GM19455 (cell line): ENCODE results near the gene YARS1.
"Not testable (repeated sequence)": the region's sequence is repeated elsewhere in the genome, so short reads cannot be mapped to it uniquely, and the experiment has no call there.

Experiments used
- ATAC-seq: cut with Tn5 transposase; IDR thresholded peaks from one replicate; pipeline ENCODE4 v1.9.1; 2021; ENCODE audit not compliant: unreplicated experiment

Gene YARS1

DNA sequence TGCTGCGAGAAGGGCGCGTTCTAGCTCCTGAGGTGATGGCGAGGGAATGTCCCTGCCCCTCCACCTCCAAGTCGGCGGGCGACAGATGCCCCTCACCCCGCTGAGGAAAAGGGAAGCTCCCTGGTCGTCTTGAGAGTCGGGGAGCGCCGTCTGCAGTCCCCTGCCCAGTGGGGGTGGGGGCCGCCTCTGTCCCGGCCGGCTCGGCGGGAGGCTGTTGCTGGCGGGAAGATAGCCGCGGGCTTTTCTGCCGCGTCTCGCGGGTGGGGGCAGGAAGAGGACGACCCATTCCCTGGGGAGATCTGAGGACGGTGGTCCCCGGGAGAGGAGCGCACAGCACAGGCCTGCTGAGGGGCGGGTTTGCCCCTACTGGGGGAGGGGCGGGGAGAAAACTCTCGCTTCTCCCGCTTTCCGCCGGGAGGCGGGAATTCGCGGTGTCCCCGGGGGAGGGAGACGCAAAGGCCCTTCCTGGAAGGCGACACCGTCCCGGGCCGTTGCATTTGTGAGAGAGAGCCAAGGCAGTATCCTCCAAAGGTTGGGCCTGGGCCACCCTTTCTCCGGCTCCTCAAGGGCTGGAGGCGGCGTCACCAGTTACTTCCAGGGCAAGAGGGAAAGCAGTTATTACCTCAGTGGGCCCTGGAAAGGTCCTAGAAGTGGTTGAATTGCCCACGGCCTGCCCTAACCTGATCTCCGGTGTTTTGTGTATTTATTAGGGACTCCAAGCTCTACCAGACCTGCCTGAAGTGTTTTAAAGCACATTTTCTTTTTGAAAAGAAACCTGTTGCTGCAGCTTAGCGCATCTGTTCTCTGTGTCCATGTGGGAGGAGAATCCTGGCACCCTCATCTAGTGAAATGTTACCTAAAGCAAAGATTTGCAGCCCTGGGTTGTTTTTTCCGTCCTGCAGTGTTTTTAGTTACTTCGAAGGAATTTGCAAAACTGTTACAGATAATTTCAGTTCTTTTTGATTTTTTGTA lies 943 bp upstream of the YARS1 start:
- peak; percentile 9 for ATAC-seq

DNA sequence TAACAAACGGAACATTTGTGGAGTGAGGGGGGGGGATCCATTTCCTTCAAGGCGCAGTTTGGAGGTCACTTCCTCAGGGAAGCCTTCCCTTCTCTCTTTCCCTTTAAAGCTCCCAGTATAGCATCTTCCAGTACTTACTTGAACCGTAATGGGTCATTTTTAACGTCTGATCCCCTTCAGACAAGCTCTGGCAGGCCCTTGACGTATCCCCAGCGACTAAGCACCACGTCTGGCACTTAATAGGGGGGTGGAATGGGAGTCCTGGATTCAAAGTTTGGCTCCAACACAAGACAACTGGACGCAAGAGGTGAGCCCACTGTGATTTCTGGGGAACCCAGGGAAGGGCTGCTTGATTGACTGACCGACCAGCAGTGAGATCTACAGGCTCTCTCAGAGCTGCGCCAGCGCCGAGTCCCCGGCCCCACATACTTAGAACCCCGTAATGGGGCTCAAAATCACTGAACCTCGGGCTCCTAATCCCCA lies 441 bp downstream of the YARS1 start:
- ATAC-seq, result peak; percentile 5

DNA sequence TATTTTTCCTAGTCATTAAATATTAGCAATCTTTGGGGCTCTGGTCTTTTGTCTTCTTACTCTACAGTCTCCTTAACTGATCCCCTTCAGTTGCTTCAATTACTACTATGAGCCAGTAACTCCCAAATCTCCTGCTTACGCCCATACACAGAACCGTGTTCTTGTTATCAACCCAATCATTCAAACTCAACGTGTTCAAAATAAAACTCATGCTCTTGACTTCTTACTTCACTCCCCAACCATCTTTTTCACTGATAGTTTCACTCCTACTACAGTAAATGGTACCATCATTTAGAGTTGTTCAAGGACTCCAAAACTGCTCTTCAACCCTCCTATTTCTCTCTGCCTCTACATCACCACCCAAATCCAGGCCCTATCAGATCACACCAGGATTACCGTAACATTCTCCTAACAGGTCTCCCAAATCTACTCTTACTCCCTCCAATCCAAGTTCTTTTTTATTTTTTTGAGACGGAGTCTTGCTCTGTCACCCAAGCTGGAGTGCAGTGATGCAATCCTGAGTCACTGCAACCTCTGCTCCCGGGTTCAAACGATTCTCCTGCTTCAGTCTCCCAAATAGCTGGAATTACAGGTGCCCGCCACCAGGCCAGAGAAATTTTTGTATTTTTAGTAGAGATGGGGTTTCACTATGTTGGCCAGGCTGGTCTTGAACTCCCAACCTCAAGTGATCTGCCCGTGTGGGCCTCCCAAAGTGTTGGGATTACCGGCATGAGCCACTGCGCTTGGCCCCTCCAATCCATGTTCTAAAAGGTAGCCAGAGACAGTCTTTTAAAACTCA lies 3.0 kb downstream of the YARS1 start:
- ATAC-seq, result no peak

DNA sequence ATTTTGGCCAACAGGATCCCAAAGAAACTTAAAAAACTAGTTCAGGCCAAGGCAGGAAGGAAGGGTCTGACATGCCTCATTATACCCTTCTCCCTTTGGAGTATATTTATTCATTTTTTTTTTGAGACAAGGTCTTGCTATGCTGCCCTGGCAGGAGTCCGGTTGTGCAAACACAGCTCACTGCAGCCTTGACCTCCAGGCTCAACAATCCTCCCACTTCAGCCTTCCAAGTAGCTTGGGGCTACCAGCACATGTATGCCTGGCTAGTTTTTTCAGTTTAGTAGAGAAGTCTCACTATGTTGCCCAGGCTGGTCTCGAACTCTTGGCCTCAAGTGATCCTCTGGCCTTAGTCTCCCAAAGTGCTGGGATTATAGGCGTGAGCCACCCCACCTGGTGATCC lies 5.2 kb downstream of the YARS1 start:
- no peak for ATAC-seq

DNA sequence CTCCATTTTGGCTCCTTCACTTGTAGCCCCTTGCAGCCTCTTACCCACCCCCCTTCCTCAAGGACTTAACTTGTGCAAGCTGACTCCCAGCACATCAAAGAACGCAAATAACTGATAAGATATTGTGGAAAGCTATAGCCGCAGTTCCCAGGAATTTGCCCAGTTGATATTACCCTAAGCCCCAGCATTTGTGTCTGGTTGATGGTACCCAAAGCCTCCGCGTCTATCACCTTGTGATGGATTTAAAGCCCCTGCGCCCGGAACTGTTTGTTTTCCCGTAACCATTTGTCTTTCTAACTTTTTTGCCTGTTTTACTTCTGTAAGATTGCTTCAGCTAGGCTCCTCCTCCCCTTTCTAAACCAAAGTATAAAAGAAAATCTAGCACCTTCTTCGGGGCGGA lies 5.9 kb downstream of the YARS1 start:
- no peak for ATAC-seq

DNA sequence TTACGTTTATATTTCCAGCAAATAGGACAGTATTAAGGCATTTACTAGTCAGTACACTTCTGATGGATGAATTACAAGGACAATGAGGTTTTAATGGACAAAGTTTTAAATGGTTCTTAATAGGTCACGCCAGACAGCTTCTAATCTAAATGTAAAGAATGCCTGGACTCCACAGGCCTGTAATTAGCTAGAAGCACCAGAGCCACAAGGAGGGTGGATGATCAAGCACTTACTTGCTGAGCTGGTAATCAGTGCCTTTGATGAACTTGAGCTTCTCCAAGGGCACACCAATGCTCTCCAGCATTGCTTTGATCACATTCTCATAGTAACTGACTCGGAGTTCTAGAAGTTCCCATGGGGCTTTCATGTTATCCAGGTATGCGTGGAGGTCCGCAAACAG lies 6.8 kb downstream of the YARS1 start:
- no peak for ATAC-seq

DNA sequence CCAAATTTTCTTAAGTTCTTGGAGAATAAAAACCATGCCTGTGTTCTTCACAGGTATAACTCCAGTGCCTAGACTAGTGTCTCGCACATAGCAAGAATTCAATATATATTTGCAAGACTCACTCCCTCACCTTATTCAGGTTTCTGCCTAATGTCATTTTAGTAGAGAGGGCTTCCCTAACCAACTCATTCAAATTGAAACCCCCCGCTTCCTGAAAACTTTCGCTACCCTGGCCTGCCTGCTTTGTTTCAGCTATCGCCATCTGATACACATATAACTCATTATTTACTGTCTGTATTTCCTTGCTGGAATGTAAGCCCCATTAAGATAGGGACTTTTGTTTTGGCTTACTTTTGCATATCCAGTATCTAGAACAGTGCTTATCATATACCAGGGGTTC lies 8.6 kb downstream of the YARS1 start:
- ATAC-seq, result no peak

DNA sequence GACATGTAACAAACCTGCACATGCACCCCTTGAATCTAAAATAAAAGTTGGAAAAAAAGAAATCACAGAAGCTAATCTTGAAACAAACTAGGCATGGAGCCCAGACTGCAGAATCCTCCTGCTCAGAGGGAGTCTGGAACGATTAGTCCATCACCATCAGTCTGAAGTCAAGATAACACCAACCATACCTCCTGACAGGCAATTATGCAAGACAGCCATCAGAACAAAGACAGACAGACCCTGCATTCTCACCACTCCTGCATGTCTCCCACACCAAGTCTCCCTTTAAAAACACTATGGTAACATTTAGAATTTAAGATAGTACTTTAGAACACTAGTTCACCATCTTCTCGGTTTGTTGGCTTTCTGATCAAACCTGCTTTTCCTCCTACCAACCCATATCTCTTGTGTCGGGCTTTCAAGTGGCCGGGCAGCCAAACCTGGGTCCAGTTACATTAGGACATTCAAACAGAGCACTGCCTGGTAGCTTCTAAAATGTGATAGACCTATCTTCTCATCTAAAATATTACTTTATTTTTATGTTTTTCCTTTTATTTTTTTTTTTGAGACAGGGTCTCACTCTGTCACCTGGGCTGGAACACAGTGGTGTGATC lies 10.1 kb downstream of the YARS1 start:
- no peak for ATAC-seq

DNA sequence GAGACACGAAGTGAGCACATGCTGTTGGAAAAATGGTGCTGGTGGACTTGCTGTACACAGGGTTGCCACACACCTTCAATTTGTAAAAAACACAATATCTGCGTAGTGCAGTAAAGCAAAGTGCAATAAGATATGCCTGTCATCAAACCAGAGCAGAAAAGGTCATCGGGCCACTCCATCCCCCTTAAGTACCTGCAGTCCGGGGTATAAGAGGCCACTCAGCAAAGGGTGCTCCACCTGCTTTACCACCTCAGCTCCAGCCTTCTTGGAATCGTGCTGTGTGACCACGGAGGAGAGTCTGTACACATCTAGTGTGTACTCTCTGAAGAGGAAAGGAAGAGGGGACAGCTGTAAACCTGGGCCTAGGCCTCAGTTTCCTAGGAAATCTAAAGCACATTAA lies 10.9 kb downstream of the YARS1 start:
- ATAC-seq, result no peak

DNA sequence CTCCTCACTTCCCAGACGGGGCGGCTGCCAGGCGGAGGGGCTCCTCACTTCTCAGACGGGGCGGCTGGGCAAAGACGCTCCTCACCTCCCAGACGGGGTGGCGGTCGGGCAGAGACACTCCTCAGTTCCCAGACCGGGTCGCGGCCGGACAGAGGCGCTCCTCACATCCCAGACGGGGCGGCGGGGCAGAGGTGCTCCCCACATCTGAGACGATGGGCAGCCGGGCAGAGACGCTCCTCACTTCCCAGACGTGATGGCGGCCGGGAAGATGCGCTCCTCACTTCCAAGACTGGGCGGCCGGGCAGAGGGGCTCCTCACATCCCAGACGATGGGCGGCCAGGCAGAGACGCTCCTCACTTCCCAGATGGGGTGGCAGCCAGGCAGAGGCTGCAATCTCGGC lies 12.7 kb downstream of the YARS1 start:
- ATAC-seq, result not testable (repeated sequence)

DNA sequence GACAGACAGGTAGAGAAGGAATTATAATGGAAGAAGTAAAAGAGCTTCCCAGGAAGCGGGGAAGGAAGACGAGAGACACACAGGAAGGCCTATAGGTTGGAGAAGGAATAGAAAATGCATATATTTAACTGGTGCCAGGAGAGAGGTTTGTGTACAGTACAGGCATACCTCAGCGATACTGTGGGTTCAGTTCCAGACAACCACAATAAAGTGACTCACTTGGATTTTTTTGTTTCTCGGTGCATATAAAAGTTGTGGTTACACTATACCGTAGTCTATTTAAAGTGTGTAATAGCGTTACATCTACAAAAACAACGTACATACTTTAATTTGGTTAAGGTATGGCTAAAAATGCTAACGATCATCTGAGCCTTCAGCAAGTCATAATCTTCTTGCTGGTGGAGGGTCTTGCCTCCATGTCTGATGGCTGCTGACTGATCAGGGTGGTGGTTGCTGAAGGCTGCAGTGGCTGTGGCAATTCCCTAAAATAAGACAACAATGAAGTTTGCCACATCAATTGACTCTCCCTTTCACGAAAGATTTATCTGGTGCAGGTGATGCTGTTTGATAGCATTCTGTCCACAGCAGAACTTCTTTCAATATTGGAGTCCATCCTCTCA lies 16.0 kb downstream of the YARS1 start:
- ATAC-seq, result no peak

DNA sequence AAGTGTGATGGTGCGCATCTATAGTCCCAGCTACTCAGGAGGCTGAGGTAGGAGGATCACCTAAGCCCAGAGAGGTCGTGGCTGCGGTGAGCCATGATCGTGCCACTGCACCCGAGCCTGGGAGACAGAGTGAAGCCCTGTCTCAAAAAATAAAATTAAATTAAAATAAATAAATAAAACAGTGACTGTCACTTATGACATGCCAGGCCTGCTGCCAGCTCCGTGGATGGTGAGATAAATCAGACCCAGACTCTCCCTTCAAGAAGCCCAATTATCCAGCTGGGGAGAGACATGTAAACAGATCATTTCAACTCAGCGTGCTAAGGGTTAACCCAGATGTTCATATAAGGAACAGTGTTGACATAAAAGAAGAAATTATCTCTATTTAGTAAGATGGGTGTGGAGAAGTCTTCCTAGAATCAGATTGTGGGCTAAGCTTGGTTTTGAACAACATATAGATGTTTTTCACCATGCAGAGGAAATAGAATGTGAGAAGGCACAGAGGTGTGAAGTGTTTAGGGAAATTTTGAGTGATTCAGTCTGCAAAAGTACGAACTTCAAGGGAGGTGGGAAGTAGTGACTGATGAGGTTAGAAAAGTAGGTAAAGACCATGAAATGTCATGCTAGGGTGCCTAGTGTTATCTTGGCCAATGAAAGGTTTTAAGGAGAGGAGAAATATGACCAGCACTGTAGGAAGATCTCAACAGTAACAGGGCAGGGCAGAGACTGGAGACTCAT lies 18.3 kb downstream of the YARS1 start:
- ATAC-seq, result no peak

DNA sequence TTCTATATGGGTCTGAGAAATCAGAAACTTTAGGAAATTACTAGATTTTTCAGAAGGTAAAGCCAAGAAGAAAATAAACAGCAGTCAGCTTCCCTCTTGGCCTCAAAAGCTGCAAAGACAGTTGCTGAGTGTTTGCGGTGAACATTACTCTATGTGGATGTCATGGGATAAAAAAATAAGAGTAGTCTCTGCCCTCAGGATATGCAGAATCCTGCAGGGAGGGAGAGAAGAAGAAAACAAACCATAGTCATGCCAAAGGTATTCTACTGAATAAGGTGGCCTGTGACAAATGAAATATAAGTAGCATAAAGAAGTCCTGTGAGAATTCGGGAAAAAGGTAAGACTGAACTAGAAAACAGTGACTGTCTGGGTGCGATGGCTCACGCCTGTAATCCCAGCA lies 19.0 kb downstream of the YARS1 start:
- ATAC-seq, result no peak

DNA sequence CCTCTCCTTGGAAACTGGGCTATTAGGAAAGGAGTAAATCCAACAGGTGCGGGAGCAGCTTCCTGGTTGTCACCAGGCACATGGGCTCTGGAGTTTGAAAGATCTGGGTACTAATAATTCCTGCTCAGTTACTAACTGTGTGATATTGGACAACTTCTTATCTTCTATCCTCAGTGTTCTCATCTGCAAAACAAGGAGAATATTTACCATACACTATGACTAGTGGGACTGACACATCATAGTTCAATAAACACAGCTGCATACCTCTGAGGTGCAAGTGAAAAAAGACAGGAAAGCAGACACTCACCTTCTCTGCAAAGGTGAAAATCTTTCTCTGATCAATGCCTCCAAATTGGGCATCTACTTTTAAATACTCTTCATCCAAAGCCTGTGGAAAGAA lies 19.7 kb downstream of the YARS1 start:
- ATAC-seq, result no peak

DNA sequence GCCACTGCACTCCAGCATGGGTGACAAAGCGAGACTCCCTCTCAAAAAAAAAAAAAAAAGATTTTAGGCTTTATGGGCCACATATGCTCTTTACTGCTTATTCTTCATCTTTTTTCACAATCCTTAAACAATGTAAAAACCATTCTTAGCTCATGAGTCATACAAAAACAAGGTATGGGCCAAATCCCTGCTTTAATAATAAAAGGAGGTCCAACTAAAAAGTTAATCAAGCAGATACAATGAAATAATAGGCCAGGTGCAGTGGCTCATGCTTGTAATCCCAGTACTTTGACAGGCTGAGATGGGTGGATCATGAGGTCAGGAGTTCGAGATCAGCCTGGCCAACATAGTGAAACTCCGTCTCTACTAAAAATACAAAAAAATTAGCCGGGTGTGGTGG lies 21.4 kb downstream of the YARS1 start:
- not testable (repeated sequence) for ATAC-seq

DNA sequence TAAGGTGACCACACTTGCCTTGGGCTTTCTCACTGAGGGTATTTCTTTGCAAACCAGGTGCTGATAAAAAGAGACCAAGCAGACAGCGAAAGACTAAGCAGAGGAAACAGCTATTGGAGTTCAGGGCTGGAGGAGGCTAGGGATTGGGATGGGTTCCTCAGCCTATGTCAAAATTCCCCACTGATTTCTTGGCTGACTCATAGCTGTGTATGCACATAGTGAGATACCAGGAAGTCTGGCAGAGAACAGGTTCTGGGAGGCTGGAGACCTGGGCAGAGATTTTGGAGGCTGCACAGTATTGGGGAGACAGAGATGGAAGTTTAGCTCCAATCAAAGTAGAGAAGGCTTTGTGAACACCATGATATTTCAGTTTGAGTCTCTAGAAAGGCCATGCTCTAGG lies 25.3 kb downstream of the YARS1 start:
- ATAC-seq, result no peak

DNA sequence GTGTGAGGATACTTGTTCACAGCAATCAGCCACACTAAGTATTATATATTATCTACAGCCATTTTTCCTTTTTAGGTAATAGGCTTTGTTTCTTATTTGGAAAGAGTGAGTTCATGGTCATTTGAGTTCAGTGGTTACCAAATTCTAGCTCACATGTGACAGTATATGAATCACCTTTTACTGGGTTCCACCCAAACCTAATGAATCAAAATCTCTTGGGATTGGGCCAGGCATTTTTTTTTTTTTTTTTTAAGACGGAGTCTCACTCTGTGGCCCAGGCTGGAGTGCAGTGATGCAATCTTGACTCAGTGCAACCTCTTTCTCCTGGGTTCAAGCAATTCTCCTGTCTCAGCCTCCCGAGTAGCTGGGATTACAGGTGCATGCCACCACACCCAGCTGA lies 27.8 kb downstream of the YARS1 start:
- ATAC-seq, result not testable (repeated sequence)

DNA sequence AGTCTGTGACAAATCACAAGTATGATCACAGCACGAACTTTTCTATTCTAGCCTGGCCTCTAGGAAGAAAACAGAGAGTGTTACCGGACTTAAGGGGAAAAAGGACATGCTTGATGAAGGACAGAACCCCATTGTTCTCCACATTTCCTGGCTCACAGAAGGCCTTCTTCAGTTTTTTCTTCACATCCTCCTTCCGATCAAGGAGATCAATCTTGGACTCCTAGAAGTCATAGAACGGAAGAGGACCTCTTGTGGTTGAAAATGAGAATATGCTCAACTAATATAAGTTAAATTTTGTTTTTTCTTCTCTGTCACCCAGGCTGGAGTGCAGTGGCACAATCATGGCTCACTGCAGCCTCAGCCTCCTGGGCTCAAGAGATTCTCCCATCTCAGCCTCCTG lies 30.3 kb downstream of the YARS1 start:
- no peak for ATAC-seq

DNA sequence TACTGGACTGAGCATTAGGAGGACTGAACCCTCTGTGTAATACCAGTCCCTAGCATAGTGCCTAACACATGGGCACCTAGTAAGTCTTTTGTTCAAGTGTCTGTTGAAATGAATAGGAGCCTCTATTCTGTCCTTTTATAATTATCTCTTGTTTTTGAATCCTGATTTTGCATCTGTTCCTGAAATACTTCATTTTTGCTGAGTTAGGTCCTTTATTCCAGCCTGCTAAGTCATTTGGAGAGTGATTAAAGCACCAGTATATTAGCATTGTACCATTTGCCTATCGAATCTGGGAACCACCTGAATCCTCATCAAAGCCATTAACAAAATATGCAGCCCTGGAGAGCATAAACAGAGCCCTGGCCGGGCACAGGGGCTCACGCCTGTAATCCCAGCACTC lies 32.3 kb downstream of the YARS1 start:
- no peak for ATAC-seq

DNA sequence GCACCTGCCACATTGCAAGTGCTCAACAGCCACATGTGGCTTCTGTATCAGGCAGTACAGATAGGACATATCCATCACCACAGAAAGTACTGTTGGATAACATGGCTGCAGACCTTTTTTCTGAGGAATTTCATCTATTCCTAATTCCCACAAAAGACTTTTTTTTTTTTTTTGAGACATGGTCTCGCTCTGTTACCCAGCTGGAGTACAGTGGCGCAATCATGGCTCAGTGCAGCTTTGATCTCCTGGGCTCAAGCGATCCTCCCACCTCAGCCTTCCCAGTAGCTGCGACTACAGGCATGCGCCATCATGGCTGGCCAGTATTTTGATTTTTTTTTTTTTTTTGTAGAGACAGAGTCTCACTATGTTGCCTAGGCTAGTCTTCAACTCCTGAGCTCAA lies 33.3 kb downstream of the YARS1 start:
- no peak for ATAC-seq
